Tibial artery (tissue), 4 donors: ENCODE data around the gene BCAP29.

Experiments used
- DNase-seq, 2 donors: peaks; one replicate each; pipeline ENCODE4 v3.0.0-alpha.2; 2019
- H3K27ac ChIP-seq, 2 donors: fragments of 200-600 bp; sonication (generic) in 1 of 2; 1 replicate in 1 of 2; 2 replicates in 1 of 2; pipeline ENCODE4 v1.5.1; 2018 to 2019; ENCODE audit warnings: mild to moderate bottlenecking in 1 of 2
- H3K27me3 ChIP-seq, 2 donors: fragments of 200-600 bp; sonication (generic) in 1 of 2; one replicate each; pipeline versions ENCODE4 v1.5.1 to v1.6.0; 2016 to 2019
- H3K36me3 ChIP-seq, 3 donors: fragments of 200-600 bp; sonication (generic) in 2 of 3; one replicate each; pipeline ENCODE4 v1.5.1; 2016 to 2019; ENCODE audit warnings: mild to moderate bottlenecking in 2 of 3
- H3K4me1 ChIP-seq, 4 donors: fragments of 200-600 bp; sonication (generic) in 2 of 4; 1 replicate in 3 of 4; 2 replicates in 1 of 4; pipeline ENCODE4 v1.5.1; 2016 to 2019
- H3K4me3 ChIP-seq, 2 donors: fragments of 200-600 bp; sonication (generic) in 1 of 2; 1 replicate in 1 of 2; 2 replicates in 1 of 2; pipeline ENCODE4 v1.5.1; 2018 to 2019; ENCODE audit warnings: mild to moderate bottlenecking in 2 of 2
- H3K9me3 ChIP-seq, 3 donors: fragments of 200-600 bp; sonication (generic) in 1 of 3; one replicate each; pipeline ENCODE4 v1.5.1; 2016 to 2019
- CTCF ChIP-seq, 2 experiments: fragments of 200-600 bp in 1 of 2; fragments of 450-650 bp in 1 of 2; IDR thresholded peaks; one replicate each; pipeline ENCODE4 v1.5.1; 2017 to 2019; ENCODE audit warnings: antibody characterized with exemption in 2 of 2, mild to moderate bottlenecking in 1 of 2, moderate library complexity in 1 of 2
- intact Hi-C: fragments of 100-400 bp; cut with DNase I; formaldehyde crosslinking; loops from one replicate; pipeline ENCODE4 v1.15.0; 2023; ENCODE audit warnings: low total_unique reads

BCAP29 gene

GRCh38 chr7:107622894-107623293, 42.8 kb downstream of the BCAP29 start:
- H3K9me3 ChIP-seq, result no peaks in the 10 kb centered on the region
- intact Hi-C loops, result no loop called here
- peaks cover 12 to 25% (median 15%) of the 10 kb centered on the region in 3 donors for H3K36me3 ChIP-seq
- H3K4me3 ChIP-seq, result no peak overlapping the region
- TF ChIP-seq CTCF (IDR thresholded peaks at IDR 0.05), result no peak
- no peak for DNase-seq
- H3K27me3 ChIP-seq, result no peaks in the 10 kb centered on the region
- no peaks in the 10 kb centered on the region for H3K4me1 ChIP-seq
- H3K27ac ChIP-seq, result no peak overlapping the region

GRCh38 chr7:107627002-107627401, 47.0 kb downstream of the BCAP29 start:
- no peaks in the 10 kb centered on the region for H3K27me3 ChIP-seq
- no peak overlapping the region for H3K4me3 ChIP-seq
- no peaks in the 10 kb centered on the region for H3K4me1 ChIP-seq
- no peak for TF ChIP-seq CTCF (IDR thresholded peaks at IDR 0.05)
- H3K36me3 ChIP-seq, result peaks cover 11 to 28% (median 16%) of the 10 kb centered on the region in 3 donors
- no peak overlapping the region for H3K27ac ChIP-seq
- intact Hi-C loops, result no loop called here
- no peaks in the 10 kb centered on the region for H3K9me3 ChIP-seq
- no peak for DNase-seq

GRCh38 chr7:107628461-107629064, 48.5 kb downstream of the BCAP29 start:
- Histone ChIP-seq H3K36me3 (peaks cover 11 to 16% (median 16%) of the 10 kb centered on the region in 3 donors), H3K9me3 (no peaks in the 10 kb centered on the region), H3K27me3 (no peaks in the 10 kb centered on the region), H3K27ac (no peak overlapping the region), H3K4me3 (no peak overlapping the region), H3K4me1 (no peaks in the 10 kb centered on the region)
- intact Hi-C loops, result no loop called here
- DNase-seq, result no peak
- TF ChIP-seq CTCF (IDR thresholded peaks at IDR 0.05), result no peak

- intact Hi-C loops, result no loop called here
- H3K4me3 ChIP-seq, result no peak overlapping the region
- H3K4me1 ChIP-seq, result peaks cover 0 to 7% (median 0%) of the 10 kb centered on the region in 4 donors
- peaks cover 11 to 16% (median 16%) of the 10 kb centered on the region in 3 donors for H3K36me3 ChIP-seq
- H3K27ac ChIP-seq, result no peak overlapping the region
- DNase-seq, result no peak
- no peak for TF ChIP-seq CTCF (IDR thresholded peaks at IDR 0.05)
- no peaks in the 10 kb centered on the region for H3K9me3 ChIP-seq
- H3K27me3 ChIP-seq, result no peaks in the 10 kb centered on the region
These were observed 50.3 kb downstream of the BCAP29 start for GRCh38 chr7:107630342-107630741.

GRCh38 chr7:107631588-107632491, 51.8 kb downstream of the BCAP29 start:
- no peaks in the 10 kb centered on the region for H3K9me3 ChIP-seq
- no peak for DNase-seq
- TF ChIP-seq CTCF (IDR thresholded peaks at IDR 0.05), result no peak

More at GRCh38 chr7:107631588-107632491, 51.8 kb downstream of the BCAP29 start:
- Histone ChIP-seq H3K36me3 (peaks cover 11 to 16% (median 16%) of the 10 kb centered on the region in 3 donors), H3K27me3 (no peaks in the 10 kb centered on the region), H3K27ac (no peak overlapping the region), H3K4me3 (no peak overlapping the region), H3K4me1 (peaks cover 0 to 7% (median 0%) of the 10 kb centered on the region in 4 donors)
- intact Hi-C loops, result no loop called here
